Smooth muscle cell of the coronary artery (primary cell): ENCODE results near the gene ARHGEF19. TPM values are rescaled to one million over a fixed set of nuclear protein-coding genes. Genes with fewer than 3 reads are reported as not detected.

Experiments
- total RNA-seq: library from RNA; depleted of rRNA; stranded (reverse); fragments of >200 nt; gene quantifications from 2 replicates; pipeline ENCODE4 v1.2.3, GENCODE V29; 2014; ENCODE audit warnings: low replicate concordance

The ARHGEF19 gene
- total RNA-seq, result 4.3 and 5.5 TPM in 2 replicates

GRCh38 chr1:16212251-16212961 is at the start of gene ARHGEF19:
Gene ARHGEF19, minus strand, starts transcription at chr1:16212652. Its CDS starts 3,598 bp downstream, at chr1:16209054.

DNA sequence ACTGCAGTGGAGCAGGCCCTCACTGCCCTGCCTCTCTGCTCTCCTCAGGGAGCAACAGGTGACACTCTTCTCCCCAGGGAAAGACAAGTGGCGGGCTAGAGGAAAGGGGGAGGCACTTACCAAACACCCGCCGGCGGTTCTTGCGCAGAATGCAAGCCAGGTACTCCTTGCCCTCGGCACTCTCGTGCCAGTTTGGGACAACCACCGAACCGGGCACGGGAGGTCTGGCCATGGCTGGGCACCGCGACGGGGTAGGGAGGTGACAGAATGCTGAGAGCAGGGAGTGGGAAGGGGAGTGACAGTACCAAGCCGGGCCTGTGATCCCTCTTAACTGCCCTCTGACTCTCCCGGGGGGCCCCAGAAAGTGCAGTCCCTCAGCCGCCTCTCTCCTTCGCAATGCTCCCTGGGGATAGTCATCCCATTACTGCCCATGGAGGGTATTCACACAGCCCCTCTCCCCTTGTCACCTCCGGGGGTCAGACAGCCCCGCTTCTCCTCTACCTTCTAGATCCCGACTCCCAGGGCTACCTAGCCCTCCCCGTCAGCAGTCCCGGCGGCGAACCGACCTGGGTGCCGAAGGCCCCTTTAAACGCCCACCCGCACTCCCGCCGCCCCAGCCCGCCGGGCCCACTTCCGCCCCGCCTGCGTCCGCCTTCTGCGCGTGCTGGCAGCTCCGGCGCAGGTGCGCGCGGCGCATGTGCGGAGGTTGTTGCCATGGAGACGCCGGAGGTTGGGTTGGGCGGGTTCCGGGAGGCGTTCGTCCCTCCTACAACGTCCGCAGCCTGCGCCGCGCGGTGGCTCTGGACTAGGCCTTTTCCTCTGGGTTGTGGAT is 24.3 kb upstream of the ARHGEF19 start, which contains the start of gene CPLANE2:
TSS of gene CPLANE2 (minus strand) at position 673 of the 832 bp plus-strand sequence. CDS start at position 232, 441 bp downstream.

GRCh38 chr1:16155537-16156410 is 56.7 kb downstream of the ARHGEF19 start, which contains the start of gene EPHA2:
Gene EPHA2, minus strand, starts transcription at chr1:16156069. Its CDS starts 137 bp downstream, at chr1:16155932.

Other genes starting within 250 kb of the ARHGEF19 start
- gene ZBTB17, start 236.6 kb downstream of the ARHGEF19 start, total RNA-seq, result 39.5 and 76.3 TPM in 2 replicates
- not detected in 2 replicates for gene SRARP, start 208.4 kb downstream of the ARHGEF19 start, total RNA-seq
- 2.5 and 5.1 TPM in 2 replicates for gene HSPB7, start 194.6 kb downstream of the ARHGEF19 start, total RNA-seq
- gene CLCNKA, start 190.6 kb downstream of the ARHGEF19 start, total RNA-seq, result 0.08 and 0.35 TPM in 2 replicates
- gene CLCNKB, start 168.9 kb downstream of the ARHGEF19 start, total RNA-seq, result 0.08 TPM in 1 of 2 replicates, not detected in the other
- 0.08 TPM in 1 of 2 replicates, not detected in the other for gene FAM131C, start 139.0 kb downstream of the ARHGEF19 start, total RNA-seq
- 13.0 and 66.0 TPM in 2 replicates for gene EPHA2, start 56.6 kb downstream of the ARHGEF19 start, total RNA-seq
- gene CPLANE2, start 24.5 kb upstream of the ARHGEF19 start, total RNA-seq, result 9.0 and 10.9 TPM in 2 replicates
- gene FBXO42, start 139.8 kb upstream of the ARHGEF19 start, total RNA-seq, result 7.6 and 8.4 TPM in 2 replicates
- 10.9 and 27.5 TPM in 2 replicates for gene SZRD1, start 154.6 kb upstream of the ARHGEF19 start, total RNA-seq
- gene SPATA21, start 224.8 kb upstream of the ARHGEF19 start, total RNA-seq, result not detected in 2 replicates
- 105 and 155 TPM in 2 replicates for gene NECAP2, start 228.1 kb upstream of the ARHGEF19 start, total RNA-seq